Heart left ventricle (tissue), 16 donors: ENCODE results near the gene MRPL27. TPM values are rescaled to one million over a fixed set of nuclear protein-coding genes. Genes with fewer than 3 reads are reported as not detected.
A peak's percentile ranks its signal among the peaks of the same experiment; 100 is the strongest.

Source experiments
- ATAC-seq, 4 donors: fragments of 200-7000 bp; cut with Tn5 transposase; one replicate each; pipeline ENCODE4 v1.9.1; 2020 to 2022; ENCODE audit warnings: moderate library complexity in 4 of 4, mild to moderate bottlenecking in 3 of 4, moderate number of reproducible peaks in 1 of 4
- DNase-seq, 5 donors: peaks; one replicate each; pipeline ENCODE4 v3.0.0-alpha.2; 2020
- H3K27ac ChIP-seq, 12 donors: fragments of 200-600 bp; sonication (generic) in 4 of 12; one replicate each; pipeline versions ENCODE4 v1.5.0 to v1.8.0; 2016 to 2022; ENCODE audit warnings: mild to moderate bottlenecking in 2 of 12
- H3K27me3 ChIP-seq, 9 donors: fragments of 200-600 bp; sonication (generic) in 2 of 9; one replicate each; pipeline versions ENCODE4 v1.5.1 to v1.8.0; 2016 to 2022; ENCODE audit warnings: mild to moderate bottlenecking in 3 of 9
- H3K36me3 ChIP-seq, 9 donors: fragments of 200-600 bp; sonication (generic) in 2 of 9; one replicate each; pipeline versions ENCODE4 v1.5.0 to v1.8.0; 2018 to 2022; ENCODE audit warnings: mild to moderate bottlenecking in 2 of 9
- H3K4me1 ChIP-seq, 12 donors: fragments of 200-600 bp; sonication (generic) in 4 of 12; one replicate each; pipeline versions ENCODE4 v1.5.0 to v1.8.0; 2016 to 2022; ENCODE audit warnings: mild to moderate bottlenecking in 3 of 12
- H3K4me3 ChIP-seq, 12 donors: fragments of 200-600 bp; sonication (generic) in 4 of 12; one replicate each; pipeline versions ENCODE4 v1.5.0 to v1.8.0; 2017 to 2022; ENCODE audit warnings: mild to moderate bottlenecking in 9 of 12, moderate library complexity in 4 of 12
- H3K9me3 ChIP-seq, 12 donors: fragments of 200-600 bp; sonication (generic) in 4 of 12; one replicate each; pipeline versions ENCODE4 v1.5.0 to v1.8.0; 2016 to 2022; ENCODE audit warnings: mild to moderate bottlenecking in 1 of 12
- CTCF ChIP-seq, 12 donors: fragments of 200-600 bp; sonication (generic) in 4 of 12; IDR thresholded peaks; one replicate each; pipeline versions ENCODE4 v1.5.0 to v1.8.0; 2018 to 2022; ENCODE audit warnings: antibody characterized with exemption in 12 of 12, mild to moderate bottlenecking in 5 of 12
- POLR2A ChIP-seq, 2 donors: fragments of 450-650 bp; IDR thresholded peaks; one replicate each; pipeline ENCODE4 v1.6.1; 2017; ENCODE audit warnings: antibody characterized with exemption in 2 of 2, mild to moderate bottlenecking in 2 of 2, moderate library complexity in 2 of 2
- WGBS, 4 donors: extraction: QIAGEN DNeasy Blood & Tissue Kit in 2 of 4; methylation state at CpG; one replicate each; pipeline versions ENCODE4 v1.1.5 to v1.1.7; 2013 to 2018; 5-methylcytosine and 5-hydroxymethylcytosine counted together
- intact Hi-C, 10 donors: fragments of 100-400 bp; cut with DNase I; formaldehyde crosslinking; loops; one replicate each; pipeline versions ENCODE4 v1.11.1 to v1.14.2; 2022
- polyA plus RNA-seq, 2 donors: library from polyadenylated mRNA; stranded (reverse); fragments of 200-250 nt; gene quantifications; one replicate each; pipeline ENCODE4 v1.2.3, GENCODE V29; 2013
- total RNA-seq, 9 donors: library from RNA; depleted of rRNA in 2 of 9; stranded (reverse); fragments of >200 nt in 2 of 9; fragmentation: NEBNext Ultra II Directional in 3 of 9; extraction: Animal tissue kit (Norgen Biotek cat#: 25700) in 3 of 9; gene quantifications; one replicate each; pipeline versions ENCODE4 v1.1.0 to v1.2.4, GENCODE V29; 2016 to 2023
- donor health status: ischemic (EF 13 %, LVEDD 7.1; RV severe dilation, severe dysfunction).
- donor health status: healthy with polysubstance abuse.
- donor health status: DM: no; HTN: yes; CAD: no.
- donor health status: DM: no; HTN: no; CAD: no.
- donor health status: ischemic (EF 25% LVEDD 6.9; RV normal size, moderate dysfunction).
- donor health status: ischemic (EF 25% LVEDD 5.7; RV mildly dilated, moderate dysfunction).
- donor health status: healthy.
- donor health status: DM: yes; HTN: yes; CAD: no.
- donor health status: ischemic (EF 35%, LVEDD 5.7; RV mildly dilated, moderate dysfunction).
- donor health status: nonischemic (EF 11% LVEDD 7.7; RV severe dilation, severe dysfunction).
- donor health status: DM: yes; HTN: yes; CAD: no.
- donor health status: PGD.
- donor health status: ischemic (EF 29% LVEDD 5.4; RV normal size, mild dysfunction).
- donor health status: nonischemic (EF 23%, LVEDD 6.1; RV moderate dilation, normal function).

Gene MRPL27
- total and polyA plus RNA-seq, 11 donors: 52.9 to 243 (median 74.5) TPM

GRCh38 chr17:50353600-50354195, 19.3 kb downstream of the MRPL27 start:
- WGBS, 4 donors: 90 to 97% (median 94%) methylated on average over 16 to 27 of the region's 27 CpGs
- no peak overlapping the region for H3K4me3 ChIP-seq

GRCh38 chr17:50352693-50353599, 20.0 kb downstream of the MRPL27 start:
- TF ChIP-seq POLR2A (IDR thresholded peaks at IDR 0.05) (no peak), CTCF (IDR thresholded peaks at IDR 0.05) (no peak)
- peaks cover 0 to 21% (median 5%) of the 10 kb centered on the region in 12 donors for H3K4me1 ChIP-seq
- intact Hi-C loops: no loop called here
- ATAC-seq: no peak
- H3K27me3 ChIP-seq: no peaks in the 10 kb centered on the region
- H3K27ac ChIP-seq: no peak overlapping the region
- 90 to 94% (median 91%) methylated on average over 19 to 21 of the region's 21 CpGs for WGBS, 4 donors
- no peak overlapping the region for H3K4me3 ChIP-seq
- H3K9me3 ChIP-seq: no peaks in the 10 kb centered on the region
- H3K36me3 ChIP-seq: peaks cover 0 to 50% (median 46%) of the 10 kb centered on the region in 9 donors
- DNase-seq: no peak

More at GRCh38 chr17:50353600-50354195, 19.3 kb downstream of the MRPL27 start:
- H3K27me3 ChIP-seq: no peaks in the 10 kb centered on the region
- TF ChIP-seq CTCF (IDR thresholded peaks at IDR 0.05): no peak
- no peak for TF ChIP-seq POLR2A (IDR thresholded peaks at IDR 0.05)
- no peak overlapping the region for H3K27ac ChIP-seq
- intact Hi-C loops: no loop called here
- H3K36me3 ChIP-seq: peaks cover 0 to 58% (median 53%) of the 10 kb centered on the region in 9 donors
- ATAC-seq (no peak), DNase-seq (no peak)
- no peaks in the 10 kb centered on the region for H3K9me3 ChIP-seq
- H3K4me1 ChIP-seq: peaks cover 0 to 14% (median 0%) of the 10 kb centered on the region in 12 donors

- peak in 3 of 4 donors; percentile 4 to 22 (median 7) for ATAC-seq
- Histone ChIP-seq H3K27me3 (no peaks in the 10 kb centered on the region), H3K4me3 (no peak overlapping the region), H3K36me3 (peaks cover 0 to 42% (median 38%) of the 10 kb centered on the region in 9 donors), H3K4me1 (peaks cover 0 to 28% (median 13%) of the 10 kb centered on the region in 12 donors), H3K9me3 (no peaks in the 10 kb centered on the region), H3K27ac (peak overlapping the region in 1 of 12 donors; percentile 47)
- no peak for TF ChIP-seq POLR2A (IDR thresholded peaks at IDR 0.05)
- TF ChIP-seq CTCF (IDR thresholded peaks at IDR 0.05): no peak
- DNase-seq: peak in 2 of 5 donors; percentile 42 to 70
- WGBS, 4 donors: 61 to 73% (median 73%) methylated on average over 6 of the region's 6 CpGs
- intact Hi-C loops: no loop called here
These were observed 20.8 kb downstream of the MRPL27 start for GRCh38 chr17:50352072-50352692.

GRCh38 chr17:50350733-50351132, 22.3 kb downstream of the MRPL27 start:
- intact Hi-C loops: no loop called here
- no peak for TF ChIP-seq POLR2A (IDR thresholded peaks at IDR 0.05)
- no peak for TF ChIP-seq CTCF (IDR thresholded peaks at IDR 0.05)
- Histone ChIP-seq H3K9me3 (no peaks in the 10 kb centered on the region), H3K27me3 (no peaks in the 10 kb centered on the region), H3K27ac (no peak overlapping the region), H3K4me3 (no peak overlapping the region), H3K4me1 (peaks cover 0 to 32% (median 18%) of the 10 kb centered on the region in 12 donors), H3K36me3 (peaks cover 0 to 28% (median 24%) of the 10 kb centered on the region in 9 donors)
- 92 to 96% (median 93%) methylated on average over 2 of the region's 2 CpGs for WGBS, 4 donors
- DNase-seq (no peak), ATAC-seq (no peak)
